DMS153 treated with DMSO at 0.1 percent for 48 hours (cell line): Measurements from ENCODE around the gene PITPNC1.
"Not testable (repeated sequence)": the region's sequence is repeated elsewhere in the genome, so short reads cannot be mapped to it uniquely, and the experiment has no call there.

Experiments used
- DNase-seq: peaks from one replicate; lab custom pipeline; 2025; ENCODE audit not compliant: unreplicated experiment; lab: John Stamatoyannopoulos, UW

PITPNC1 gene

GRCh38 chr17:67393809-67394397 is 16.8 kb downstream of the PITPNC1 start:
- no peak for DNase-seq

- DNase-seq: no peak
Observed at GRCh38 chr17:67399676-67400075, 22.6 kb downstream of the PITPNC1 start.

DNA sequence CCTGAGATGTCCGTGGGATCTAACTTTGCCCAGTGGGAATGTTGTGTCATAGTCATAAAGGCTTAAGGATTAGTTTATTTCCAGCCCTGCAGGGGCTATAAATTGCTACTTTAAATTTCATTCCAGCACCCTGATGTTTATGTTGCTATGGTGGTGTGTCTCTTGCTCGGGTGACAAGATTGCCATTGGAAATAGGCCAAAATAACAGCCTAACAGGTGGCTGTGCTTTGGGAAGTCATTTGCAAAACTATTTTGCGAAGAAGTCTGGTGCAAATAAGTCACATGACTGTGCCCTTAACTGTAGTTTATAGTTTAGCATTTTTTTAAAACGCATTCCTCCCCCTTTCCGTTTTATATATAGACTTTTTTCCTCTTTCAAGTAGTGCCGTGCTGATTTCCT is 23.1 kb downstream of the PITPNC1 start:
- no peak for DNase-seq

- no peak for DNase-seq
Observed at GRCh38 chr17:67401106-67401505, 24.0 kb downstream of the PITPNC1 start.

DNA sequence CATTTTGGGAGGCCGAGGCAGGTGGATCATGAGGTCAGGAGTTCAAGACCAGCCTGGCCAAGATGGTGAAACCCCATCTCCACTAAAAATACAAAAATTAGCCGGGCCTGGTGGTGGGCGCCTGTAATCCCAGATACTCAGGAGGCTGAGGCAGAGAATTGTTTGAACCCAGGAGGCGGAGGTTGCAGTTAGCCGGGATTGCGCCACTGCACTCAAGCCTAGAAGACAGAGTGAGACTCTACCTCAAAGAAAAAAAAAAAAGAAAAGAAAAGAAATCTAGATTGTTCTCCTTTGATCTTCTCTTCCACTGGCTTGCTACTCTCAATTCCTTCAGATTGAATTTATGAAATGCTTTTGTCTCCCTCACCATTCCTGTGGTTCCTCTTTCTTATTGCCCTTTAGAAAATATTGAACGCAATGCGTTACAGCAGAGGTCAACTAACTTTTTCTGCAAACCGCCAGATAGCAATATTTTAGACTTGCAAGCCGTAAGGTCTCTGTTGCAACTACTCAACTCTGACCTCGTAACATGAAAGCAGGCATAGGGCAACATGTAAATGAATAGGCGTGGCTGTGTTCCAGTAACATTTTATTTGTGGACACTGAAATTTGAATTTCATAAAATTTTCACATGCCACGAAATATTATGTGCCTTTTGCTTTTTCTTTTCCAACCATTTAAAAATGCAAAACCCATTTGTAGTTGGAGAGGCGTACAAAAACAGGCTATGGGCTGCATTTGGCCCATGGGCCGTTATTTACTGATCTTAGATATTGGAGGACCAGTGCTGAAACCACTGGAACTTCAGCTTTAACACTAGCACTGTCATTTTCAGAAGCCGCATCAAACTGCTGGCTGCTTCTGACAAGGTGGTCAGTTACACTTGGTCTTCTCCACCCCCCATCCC is 24.8 kb downstream of the PITPNC1 start:
- DNase-seq: no peak

DNA sequence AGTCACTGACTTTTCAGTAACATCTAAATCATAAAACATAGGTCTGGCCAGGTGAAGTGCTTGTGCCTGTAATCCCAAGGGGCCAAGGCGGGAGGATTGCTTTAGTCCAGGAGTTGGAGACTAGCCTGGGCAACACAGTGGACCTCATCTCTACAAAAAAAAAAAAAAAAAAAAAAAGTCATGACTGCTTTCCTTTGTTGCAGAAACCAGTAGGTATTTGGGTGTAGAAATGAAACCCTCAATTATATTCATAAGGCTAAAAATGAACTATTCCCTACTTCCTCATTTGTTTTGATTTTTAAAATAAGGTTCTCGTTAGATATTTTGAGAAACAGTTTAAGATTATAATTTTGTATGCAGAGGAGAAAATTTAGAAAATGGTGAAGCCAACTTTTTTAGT is 26.0 kb downstream of the PITPNC1 start:
- DNase-seq: no peak

GRCh38 chr17:67403483-67403882 is 26.4 kb downstream of the PITPNC1 start:
- DNase-seq: no peak

- not testable (repeated sequence) for DNase-seq
Observed at GRCh38 chr17:67408455-67408830, 31.4 kb downstream of the PITPNC1 start.

- no peak for DNase-seq
Observed at GRCh38 chr17:67411397-67411796, 34.3 kb downstream of the PITPNC1 start.

DNA sequence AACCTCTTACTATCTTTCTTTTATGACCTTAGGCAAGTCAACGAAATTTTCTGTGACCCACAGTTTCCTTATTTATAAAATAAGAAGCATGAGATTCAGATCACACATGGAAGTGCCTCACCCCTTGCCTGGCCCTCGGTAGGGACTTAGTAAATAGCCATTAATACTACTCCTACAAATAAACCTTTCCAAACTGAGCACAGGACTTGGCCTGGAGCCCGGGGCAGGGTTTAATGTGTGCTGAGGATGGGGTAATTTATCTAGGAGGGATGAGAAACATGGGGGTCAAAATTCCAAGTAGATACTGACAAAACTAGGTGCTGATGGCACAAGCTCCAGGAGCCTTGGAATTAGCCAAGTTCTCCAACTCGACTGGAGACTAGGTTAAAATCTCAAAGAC is 35.0 kb downstream of the PITPNC1 start:
- DNase-seq: no peak

DNA sequence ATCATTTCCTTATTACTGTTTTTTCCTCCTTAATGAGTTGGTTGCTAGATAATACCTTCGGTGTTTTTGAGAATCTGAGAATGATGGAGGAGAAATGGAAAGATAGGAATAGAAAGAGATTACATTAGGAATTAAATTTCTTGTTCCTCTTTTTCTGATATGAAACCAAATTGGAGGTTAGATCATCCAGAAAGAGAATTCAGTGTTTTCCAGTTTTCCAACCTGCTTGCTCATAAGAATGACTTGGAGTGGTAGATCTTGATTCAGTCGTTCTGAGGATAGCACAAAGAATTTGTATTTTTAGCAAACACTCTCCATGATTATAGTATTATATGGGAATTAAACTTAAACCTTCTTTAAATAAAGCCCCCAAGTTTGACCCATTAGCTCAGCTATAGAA is 35.9 kb downstream of the PITPNC1 start:
- DNase-seq: no peak

- no peak for DNase-seq
Observed at GRCh38 chr17:67413388-67413787, 36.3 kb downstream of the PITPNC1 start.

GRCh38 chr17:67414130-67414529 is 37.0 kb downstream of the PITPNC1 start:
- no peak for DNase-seq

DNA sequence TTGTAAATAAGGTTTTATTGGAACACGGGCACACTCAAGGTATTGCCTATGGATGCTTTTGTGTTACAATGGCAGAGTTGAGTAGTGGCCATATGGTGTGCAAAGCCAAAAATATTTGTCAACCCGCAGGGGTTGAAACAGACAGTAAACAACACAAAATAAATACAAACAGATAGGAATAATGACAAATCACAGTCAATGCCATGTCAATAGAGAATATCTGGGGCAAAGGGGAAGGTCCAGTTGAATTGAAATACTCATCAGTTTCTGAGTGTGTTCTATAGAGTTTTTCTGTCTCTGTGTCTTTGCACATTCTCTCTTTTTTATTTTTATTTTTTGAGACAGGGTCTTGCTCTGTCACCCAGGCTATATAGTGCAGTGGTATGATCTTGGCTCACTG is 37.5 kb downstream of the PITPNC1 start:
- no peak for DNase-seq

GRCh38 chr17:67415291-67415690 is 38.2 kb downstream of the PITPNC1 start:
- no peak for DNase-seq

DNA sequence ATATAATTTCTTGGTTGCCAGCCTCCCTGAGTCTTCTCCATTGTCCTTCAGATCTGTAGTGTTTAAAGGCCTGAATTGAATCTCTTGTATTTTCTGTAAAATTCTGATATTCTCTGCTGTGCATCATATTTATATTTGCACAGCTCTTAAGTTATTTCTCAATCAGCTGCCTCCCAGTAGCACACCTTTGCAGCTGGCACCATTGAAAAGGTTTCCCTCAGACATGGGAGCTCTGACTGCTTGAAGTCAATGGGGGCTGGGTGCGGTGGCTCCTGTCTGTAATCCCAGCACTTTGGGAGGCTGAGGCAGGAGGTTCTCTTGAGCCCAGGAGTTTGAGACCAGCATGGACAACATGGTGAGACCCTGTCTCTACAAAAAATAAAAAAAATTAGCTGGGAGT is 40.4 kb downstream of the PITPNC1 start:
- no peak for DNase-seq

GRCh38 chr17:67420994-67421393 is 43.9 kb downstream of the PITPNC1 start:
- DNase-seq: no peak

DNA sequence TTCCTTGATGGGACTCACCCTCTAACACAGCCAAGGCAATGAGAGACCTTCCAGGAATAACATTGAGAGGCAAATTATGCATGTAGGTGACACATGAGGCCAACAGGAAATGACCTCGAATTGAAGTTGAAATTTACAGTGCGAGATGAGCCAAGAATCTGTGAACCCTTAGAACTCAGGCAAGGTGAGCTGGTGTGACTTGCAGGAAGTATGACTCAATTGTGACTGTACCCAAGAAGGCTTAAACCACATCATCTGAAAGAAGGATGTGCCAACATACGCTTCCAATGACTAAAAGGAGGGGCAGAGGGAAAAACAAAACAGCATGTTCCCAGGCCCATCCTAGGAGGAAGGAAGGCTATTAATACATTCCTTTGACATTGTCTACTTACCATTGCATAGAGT is 44.8 kb downstream of the PITPNC1 start:
- no peak for DNase-seq

- not testable (repeated sequence) for DNase-seq
Observed at GRCh38 chr17:67422296-67422695, 45.2 kb downstream of the PITPNC1 start.

GRCh38 chr17:67422897-67423296 is 45.8 kb downstream of the PITPNC1 start:
- no peak for DNase-seq

DNA sequence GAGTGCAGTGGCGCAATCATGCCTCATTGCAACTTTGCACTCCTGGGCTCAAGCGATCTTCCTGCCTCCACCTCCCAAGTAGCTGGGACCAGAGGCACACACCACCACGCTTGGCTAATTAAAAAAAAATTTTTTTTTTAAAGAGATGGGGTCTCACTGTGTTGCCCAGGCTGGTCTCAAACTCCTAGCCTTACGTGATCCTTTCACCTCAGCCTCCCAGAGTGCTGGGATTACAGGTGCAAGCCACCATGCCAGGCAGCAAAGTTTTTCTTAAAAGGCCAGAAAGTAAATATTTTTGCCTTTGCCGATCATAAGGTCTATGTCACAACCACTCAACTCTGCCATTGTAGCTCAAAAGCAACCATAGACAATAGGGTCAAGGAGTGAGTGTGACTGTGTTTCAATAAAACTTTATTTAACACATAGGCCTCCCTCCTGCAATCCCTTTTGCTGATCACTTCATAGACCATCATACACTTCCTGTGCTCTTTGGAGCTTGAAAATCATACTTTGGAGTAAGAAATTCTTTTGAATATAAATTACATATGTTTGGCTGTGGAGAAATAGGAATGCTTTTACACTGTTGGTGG is 48.6 kb downstream of the PITPNC1 start:
- DNase-seq: no peak

DNA sequence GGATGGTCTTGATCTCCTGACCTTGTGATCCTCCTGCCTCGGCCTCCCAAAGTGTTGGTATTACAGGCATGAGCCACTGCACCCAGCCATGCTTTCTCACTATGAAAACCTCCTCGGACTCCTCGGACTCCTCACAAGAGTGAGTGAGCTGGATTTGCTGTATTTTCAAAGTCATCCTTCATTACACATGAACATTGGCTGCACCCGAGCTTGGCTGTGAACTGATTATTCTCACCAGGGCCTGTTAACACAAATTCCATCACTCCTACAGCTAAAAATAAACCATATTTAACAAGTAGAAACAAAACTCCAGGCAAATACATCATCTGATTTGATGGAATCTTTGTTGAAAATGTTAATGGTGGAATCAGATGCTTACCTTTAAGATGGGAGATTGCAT is 50.3 kb downstream of the PITPNC1 start:
- DNase-seq: no peak
